ENCODE measurements around the gene AHRR. TPM values are rescaled to one million over a fixed set of nuclear protein-coding genes. Genes with fewer than 3 reads are reported as not detected.
"Not testable (repeated sequence)": the region's sequence is repeated elsewhere in the genome, so short reads cannot be mapped to it uniquely, and the experiment has no call there.

AHRR gene
- total RNA-seq, 1 experiment from 2014 or later, result 3.2 TPM

GRCh38 chr5:368183-369084, 46.9 kb downstream of the AHRR start:
- Mint-ChIP-seq H3K27me3 (ENCODE audit: insufficient read depth, unreplicated experiment) (no peaks in the 10 kb centered on the region), H3K27ac (ENCODE audit: low read depth, unreplicated experiment) (no peak overlapping the region), H3K4me3 (ENCODE audit: unreplicated experiment) (no peak overlapping the region), H3K36me3 (ENCODE audit: insufficient read depth, unreplicated experiment) (no peaks in the 10 kb centered on the region), H3K9me3 (ENCODE audit: unreplicated experiment) (peaks cover 16% of the 10 kb centered on the region), H3K4me1 (ENCODE audit: insufficient read depth, unreplicated experiment) (peaks cover 8% of the 10 kb centered on the region)
- no peak for TF ChIP-seq CTCF (IDR thresholded peaks at IDR 0.05; ENCODE audit: unreplicated experiment)
- POLR2A ChIA-PET, result no interaction called here
- DNase-seq (ENCODE audit: unreplicated experiment), result no peak
- CTCF ChIA-PET, result no interaction called here
- no TSS peak for BruUV-seq (replicated peaks)
- intact Hi-C loops (cut with micrococcal nuclease), result no loop called here

DNA sequence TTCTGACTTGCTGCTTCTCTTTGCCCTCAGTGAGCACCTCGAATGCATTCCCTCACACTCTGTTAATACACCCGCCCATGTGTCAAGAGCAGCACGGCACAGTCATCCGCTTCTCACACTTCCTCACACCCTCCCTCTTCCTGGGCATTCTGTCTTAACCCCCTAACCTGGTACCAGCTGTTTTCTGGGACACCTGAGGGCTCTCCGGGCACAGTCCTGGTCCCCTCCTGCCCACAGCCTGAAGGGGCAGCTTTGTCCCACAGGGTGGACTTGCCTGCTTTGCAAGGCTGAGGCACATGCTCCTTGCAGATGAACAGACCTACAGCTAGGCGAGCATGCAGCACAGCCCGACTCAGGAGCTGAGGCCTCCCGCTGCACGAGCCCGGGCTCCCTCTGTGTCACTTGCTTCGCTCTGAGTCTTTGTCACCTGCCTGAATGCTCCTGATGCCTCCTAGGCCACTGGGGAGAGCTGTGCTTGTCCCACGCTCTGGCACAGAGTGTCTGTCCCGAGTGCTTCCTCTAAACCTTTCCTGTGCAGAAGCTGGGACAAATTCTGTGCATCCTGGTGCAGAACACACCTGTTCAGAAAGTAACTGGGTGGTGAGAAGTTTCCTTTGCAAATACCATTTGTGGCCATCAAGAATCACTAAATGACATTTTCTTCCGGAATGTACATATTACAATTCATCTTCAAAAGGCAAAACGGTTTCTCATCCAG, 47.8 kb downstream of the AHRR start:
- no peak for TF ChIP-seq CTCF (IDR thresholded peaks at IDR 0.05; ENCODE audit: unreplicated experiment)
- Mint-ChIP-seq H3K4me3 (ENCODE audit: unreplicated experiment) (no peak overlapping the region), H3K27ac (ENCODE audit: low read depth, unreplicated experiment) (no peak overlapping the region), H3K36me3 (ENCODE audit: insufficient read depth, unreplicated experiment) (no peaks in the 10 kb centered on the region), H3K9me3 (ENCODE audit: unreplicated experiment) (peaks cover 9% of the 10 kb centered on the region), H3K4me1 (ENCODE audit: insufficient read depth, unreplicated experiment) (peaks cover 10% of the 10 kb centered on the region), H3K27me3 (ENCODE audit: insufficient read depth, unreplicated experiment) (no peaks in the 10 kb centered on the region)
- ChIA-PET POLR2A (no interaction called here), CTCF (no interaction called here)
- intact Hi-C loops (cut with micrococcal nuclease), result no loop called here
- no peak for DNase-seq (ENCODE audit: unreplicated experiment)
- BruUV-seq (replicated peaks), result no TSS peak

DNA sequence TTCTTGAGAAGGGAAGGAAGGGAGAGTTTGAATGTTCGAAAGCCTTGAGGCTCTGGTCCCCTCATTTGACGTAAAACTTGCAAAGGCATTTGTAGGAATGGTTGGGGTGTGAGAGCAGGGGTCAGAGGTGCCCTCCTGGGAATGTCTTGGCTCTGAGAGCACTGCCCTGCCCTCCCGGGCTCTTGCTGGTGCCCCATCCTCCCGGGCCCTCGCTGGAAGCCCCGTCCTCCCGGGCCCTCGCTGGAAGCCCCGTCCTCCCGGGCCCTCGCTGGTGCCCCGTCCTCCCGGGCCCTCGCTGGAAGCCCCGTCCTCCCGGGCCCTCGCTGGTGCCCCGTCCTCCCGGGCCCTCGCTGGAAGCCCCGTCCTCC, 48.3 kb downstream of the AHRR start:
- CTCF ChIA-PET; DNase-seq (ENCODE audit: unreplicated experiment); POLR2A ChIA-PET; H3K9me3 Mint-ChIP-seq (ENCODE audit: unreplicated experiment); H3K27me3 Mint-ChIP-seq (ENCODE audit: insufficient read depth, unreplicated experiment); H3K27ac Mint-ChIP-seq (ENCODE audit: low read depth, unreplicated experiment); intact Hi-C loops (cut with micrococcal nuclease); BruUV-seq (replicated peaks); H3K36me3 Mint-ChIP-seq (ENCODE audit: insufficient read depth, unreplicated experiment); H3K4me3 Mint-ChIP-seq (ENCODE audit: unreplicated experiment): not testable (repeated sequence)
- H3K4me1 Mint-ChIP-seq (ENCODE audit: insufficient read depth, unreplicated experiment), result peaks cover 13% of the 10 kb centered on the region

DNA sequence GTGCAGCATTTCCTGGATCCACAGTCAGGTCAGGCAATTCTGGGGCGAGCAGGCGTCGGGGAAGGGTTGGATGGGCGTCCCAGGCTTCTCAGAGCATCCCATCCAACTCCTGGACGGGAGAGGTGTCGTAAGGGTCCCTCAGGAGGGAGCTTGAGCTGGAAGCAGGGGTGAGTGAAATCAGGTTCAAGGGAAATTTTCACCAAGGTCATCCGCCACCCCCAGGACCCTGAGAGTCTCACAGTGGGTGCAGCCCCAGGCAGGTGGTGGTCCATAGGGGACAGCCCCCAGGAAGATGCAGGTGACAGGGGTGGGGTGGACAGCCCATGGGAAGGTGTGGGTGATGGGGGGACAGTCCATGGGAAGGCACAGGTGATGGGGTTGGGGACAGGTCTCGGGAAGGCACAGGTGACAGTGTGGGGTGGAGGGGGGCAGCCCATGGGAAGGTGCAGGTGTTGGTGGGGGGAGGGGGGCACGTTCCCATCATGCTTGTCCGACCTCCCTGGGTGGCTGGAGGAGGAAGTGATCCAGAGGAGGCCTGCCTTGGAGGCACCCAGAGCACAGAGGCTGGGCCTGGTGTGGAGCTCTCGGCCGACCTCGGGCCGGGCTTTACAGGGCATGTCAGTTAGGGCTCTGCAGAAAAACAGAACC, 48.9 kb downstream of the AHRR start:
- no peak for TF ChIP-seq CTCF (IDR thresholded peaks at IDR 0.05; ENCODE audit: unreplicated experiment)
- CTCF ChIA-PET, result no interaction called here

More for the DNA sequence above, 48.9 kb downstream of the AHRR start:
- H3K36me3 Mint-ChIP-seq (ENCODE audit: insufficient read depth, unreplicated experiment), result no peaks in the 10 kb centered on the region
- no peak overlapping the region for H3K27ac Mint-ChIP-seq (ENCODE audit: low read depth, unreplicated experiment)
- BruUV-seq (replicated peaks), result no TSS peak
- H3K27me3 Mint-ChIP-seq (ENCODE audit: insufficient read depth, unreplicated experiment), result no peaks in the 10 kb centered on the region
- peaks cover 13% of the 10 kb centered on the region for H3K4me1 Mint-ChIP-seq (ENCODE audit: insufficient read depth, unreplicated experiment)
- POLR2A ChIA-PET, result no interaction called here
- H3K4me3 Mint-ChIP-seq (ENCODE audit: unreplicated experiment), result no peak overlapping the region
- DNase-seq (ENCODE audit: unreplicated experiment), result no peak
- intact Hi-C loops (cut with micrococcal nuclease), result no loop called here
- no peaks in the 10 kb centered on the region for H3K9me3 Mint-ChIP-seq (ENCODE audit: unreplicated experiment)
